ENCODE results near the gene HRH2.

GRCh38 chr5:175649967-175650366 is 7.9 kb upstream of the HRH2 start:
- no peak for TF ChIP-seq GATA3 (IDR thresholded peaks at IDR 0.05; ENCODE audit: low read depth, low read length)
- no peak for TF ChIP-seq GATA2 (IDR thresholded peaks at IDR 0.05; ENCODE audit: low read depth, low read length)
